Trophoblast cell (in vitro differentiated cells and primary cell): ENCODE measurements around the gene SPSB2.
A peak's percentile ranks its signal among the peaks of the same experiment; 100 is the strongest.

Experiments used
- DNase-seq, 2 donors: peaks; one replicate each; pipeline ENCODE4 v3.0.0-alpha.2; 2016
- H2AFZ ChIP-seq: 2 replicates; pipeline ENCODE4 v1.6.1; 2013; ENCODE audit warnings: low read length, moderate library complexity, mild to moderate bottlenecking; ENCODE audit not compliant: insufficient read depth, poor library complexity
- H2AK5ac ChIP-seq: 2 replicates; pipeline ENCODE4 v1.6.1; 2013; ENCODE audit warnings: mild to moderate bottlenecking, low read length
- H2BK120ac ChIP-seq: 2 replicates; pipeline ENCODE4 v1.6.1; 2013; ENCODE audit warnings: low read length, mild to moderate bottlenecking, moderate library complexity; ENCODE audit not compliant: insufficient read depth, poor library complexity
- H2BK12ac ChIP-seq: 2 replicates; pipeline ENCODE4 v1.6.1; 2013; ENCODE audit warnings: mild to moderate bottlenecking, low read length, moderate library complexity
- H2BK5ac ChIP-seq: 2 replicates; pipeline ENCODE4 v1.6.1; 2013; ENCODE audit warnings: low read length, low read depth, moderate library complexity, mild to moderate bottlenecking; ENCODE audit not compliant: poor library complexity
- H3K14ac ChIP-seq: 2 replicates; pipeline ENCODE4 v1.6.1; 2013; ENCODE audit warnings: mild to moderate bottlenecking, low read length
- H3K18ac ChIP-seq: 2 replicates; pipeline ENCODE4 v1.6.1; 2013; ENCODE audit warnings: mild to moderate bottlenecking, low read length
- H3K23ac ChIP-seq: 2 replicates; pipeline ENCODE4 v1.6.1; 2013; ENCODE audit warnings: low read length
- H3K27ac ChIP-seq: 2 replicates; pipeline ENCODE4 v1.5.1; 2013; ENCODE audit warnings: low read depth, mild to moderate bottlenecking, inconsistent platforms, low read length, moderate library complexity
- H3K27me3 ChIP-seq: 2 replicates; pipeline ENCODE4 v1.6.1; 2013; ENCODE audit warnings: inconsistent platforms, mild to moderate bottlenecking, low read length, moderate library complexity; ENCODE audit not compliant: insufficient read depth
- H3K36me3 ChIP-seq, 2 experiments: 1 replicate in 1 of 2; 2 replicates in 1 of 2; pipeline ENCODE4 v1.6.1; 2013; ENCODE audit warnings: low read length in 2 of 2, mild to moderate bottlenecking in 2 of 2, moderate library complexity in 1 of 2; ENCODE audit not compliant: insufficient read depth in 2 of 2, control insufficient read depth in 1 of 2
- H3K4ac ChIP-seq: 2 replicates; pipeline ENCODE4 v1.6.1; 2013; ENCODE audit warnings: low read depth, mild to moderate bottlenecking, low read length, moderate library complexity
- H3K4me1 ChIP-seq, 2 experiments: 1 replicate in 1 of 2; 2 replicates in 1 of 2; pipeline ENCODE4 v1.6.1; 2013; ENCODE audit warnings: low read length in 2 of 2, mild to moderate bottlenecking in 2 of 2, moderate library complexity in 1 of 2; ENCODE audit not compliant: insufficient read depth in 2 of 2, control insufficient read depth in 1 of 2
- H3K4me2 ChIP-seq: 2 replicates; pipeline ENCODE4 v1.6.1; 2013; ENCODE audit warnings: inconsistent platforms, mild to moderate bottlenecking, low read length, moderate library complexity
- H3K4me3 ChIP-seq: 2 replicates; pipeline ENCODE4 v1.5.1; 2013; ENCODE audit warnings: mild to moderate bottlenecking, low read depth, low read length, inconsistent platforms
- H3K79me1 ChIP-seq: one replicate; pipeline ENCODE4 v1.6.1; 2013; ENCODE audit warnings: low read length
- H3K79me2 ChIP-seq: 2 replicates; pipeline ENCODE4 v1.6.1; 2013; ENCODE audit warnings: low read length, mild to moderate bottlenecking; ENCODE audit not compliant: control insufficient read depth, insufficient read depth, poor library complexity
- H3K9ac ChIP-seq: 2 replicates; pipeline ENCODE4 v1.6.1; 2013; ENCODE audit warnings: mild to moderate bottlenecking, low read length
- H3K9me3 ChIP-seq: 2 replicates; pipeline ENCODE4 v1.6.1; 2013; ENCODE audit warnings: low read depth, mild to moderate bottlenecking, control low read depth, inconsistent platforms, low read length; ENCODE audit not compliant: insufficient read depth
- H4K12ac ChIP-seq: 2 replicates; pipeline ENCODE4 v1.6.1; 2013; ENCODE audit warnings: low read depth, mild to moderate bottlenecking, low read length, moderate library complexity
- H4K8ac ChIP-seq: 2 replicates; pipeline ENCODE4 v1.6.1; 2013; ENCODE audit warnings: low read depth, mild to moderate bottlenecking, low read length, moderate library complexity
- H4K91ac ChIP-seq: one replicate; pipeline ENCODE4 v1.6.1; 2013; ENCODE audit warnings: low read depth, mild to moderate bottlenecking, low read length, moderate library complexity
- WGBS: extraction: QIAGEN DNeasy Blood & Tissue Kit; methylation state at CpG from one replicate; pipeline ENCODE4 v1.1.7; 2013; ENCODE audit warnings: missing lambda C conversion rate; ENCODE audit not compliant: insufficient read length, insufficient coverage; ENCODE audit errors: extremely low coverage; 5-methylcytosine and 5-hydroxymethylcytosine counted together

SPSB2 gene

DNA sequence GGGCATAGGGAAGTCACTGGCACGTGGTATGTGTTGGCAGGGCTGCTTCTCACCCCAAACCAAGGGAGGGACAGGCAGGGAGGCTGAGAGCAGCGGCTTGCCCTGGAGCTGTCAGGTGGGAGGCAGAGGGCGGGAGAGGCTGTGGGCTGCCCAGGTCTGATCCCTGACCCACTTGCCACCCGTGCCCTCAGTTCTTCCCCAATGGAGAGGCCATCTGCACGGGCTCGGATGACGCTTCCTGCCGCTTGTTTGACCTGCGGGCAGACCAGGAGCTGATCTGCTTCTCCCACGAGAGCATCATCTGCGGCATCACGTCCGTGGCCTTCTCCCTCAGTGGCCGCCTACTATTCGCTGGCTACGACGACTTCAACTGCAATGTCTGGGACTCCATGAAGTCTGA lies 27.7 kb downstream of the SPSB2 start:
- Histone ChIP-seq H2BK120ac (no peak overlapping the region), H3K27me3 (no peaks in the 10 kb centered on the region), H4K91ac (no peak overlapping the region), H4K12ac (no peak overlapping the region), H2BK5ac (no peak overlapping the region), H3K4me1 (peaks cover 4 to 5% of the 10 kb centered on the region in 2 experiments), H3K4me2 (no peak overlapping the region), H2AFZ (no peak overlapping the region), H3K36me3 (peaks cover 26 to 49% of the 10 kb centered on the region in 2 experiments), H3K18ac (no peak overlapping the region), H4K8ac (no peak overlapping the region), H3K9ac (no peak overlapping the region), H3K4ac (no peak overlapping the region), H2AK5ac (no peak overlapping the region), H3K4me3 (no peak overlapping the region), H2BK12ac (no peak overlapping the region), H3K27ac (no peak overlapping the region), H3K9me3 (no peaks in the 10 kb centered on the region), H3K79me1 (no peaks in the 10 kb centered on the region), H3K23ac (no peak overlapping the region), H3K14ac (no peak overlapping the region), H3K79me2 (no peaks in the 10 kb centered on the region)
- no peak for DNase-seq
- WGBS, result no CpG with 5 or more reads among the region's 17 CpGs

DNA sequence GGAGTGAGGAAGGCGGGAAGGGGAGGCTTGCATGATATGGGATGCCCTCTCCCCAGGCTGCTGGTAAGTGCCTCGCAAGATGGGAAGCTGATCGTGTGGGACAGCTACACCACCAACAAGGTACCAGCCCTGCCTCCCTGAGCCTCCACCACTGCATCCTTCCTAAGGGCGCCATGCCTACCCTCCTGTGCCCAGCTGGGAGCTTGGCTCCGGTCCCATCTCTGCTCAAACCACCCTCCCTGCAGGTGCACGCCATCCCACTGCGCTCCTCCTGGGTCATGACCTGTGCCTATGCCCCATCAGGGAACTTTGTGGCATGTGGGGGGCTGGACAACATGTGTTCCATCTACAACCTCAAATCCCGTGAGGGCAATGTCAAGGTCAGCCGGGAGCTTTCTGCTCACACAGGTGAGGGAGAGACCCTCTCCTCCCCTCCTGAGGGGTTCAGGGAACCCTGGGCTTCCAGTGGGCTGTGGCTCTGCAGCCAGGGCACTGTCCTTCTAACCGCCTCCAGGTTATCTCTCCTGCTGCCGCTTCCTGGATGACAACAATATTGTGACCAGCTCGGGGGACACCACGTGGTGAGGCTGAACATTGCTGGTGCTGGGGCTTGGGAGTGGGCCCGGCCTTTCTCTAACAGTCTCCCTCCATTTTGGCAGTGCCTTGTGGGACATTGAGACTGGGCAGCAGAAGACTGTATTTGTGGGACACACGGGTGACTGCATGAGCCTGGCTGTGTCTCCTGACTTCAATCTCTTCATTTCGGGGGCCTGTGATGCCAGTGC lies 29.8 kb downstream of the SPSB2 start:
- H3K18ac ChIP-seq, result no peak overlapping the region

DNA sequence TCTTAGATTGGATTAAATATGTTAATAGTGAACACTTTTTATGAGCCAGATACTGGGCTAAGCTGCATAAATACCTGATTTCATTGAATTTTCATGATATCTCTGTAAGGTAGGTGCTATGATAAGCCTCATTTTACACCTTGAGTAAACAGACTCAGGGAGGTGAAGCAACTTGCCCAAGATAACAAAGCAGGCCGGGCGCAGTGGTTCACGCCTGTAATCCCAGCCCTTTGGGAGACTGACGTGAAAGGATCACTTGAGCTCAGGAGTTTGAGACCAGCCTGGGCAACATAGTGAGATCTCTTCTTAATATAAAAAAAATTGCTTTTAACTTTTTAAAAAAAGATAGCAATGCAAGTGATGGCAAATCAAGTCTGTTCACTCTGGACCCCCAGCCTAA lies 31.0 kb downstream of the SPSB2 start:
- Histone ChIP-seq H2BK12ac (no peak overlapping the region), H3K18ac (no peak overlapping the region), H3K23ac (no peak overlapping the region), H4K91ac (no peak overlapping the region), H3K14ac (no peak overlapping the region), H3K79me1 (no peaks in the 10 kb centered on the region), H3K4ac (no peak overlapping the region), H4K12ac (no peak overlapping the region), H3K4me2 (no peak overlapping the region), H2BK120ac (no peak overlapping the region), H3K9ac (no peak overlapping the region), H3K79me2 (no peaks in the 10 kb centered on the region), H2AK5ac (no peak overlapping the region), H2BK5ac (no peak overlapping the region), H3K27me3 (no peaks in the 10 kb centered on the region), H4K8ac (no peak overlapping the region), H3K9me3 (no peaks in the 10 kb centered on the region), H3K27ac (no peak overlapping the region), H3K36me3 (peaks cover 44 to 58% of the 10 kb centered on the region in 2 experiments), H2AFZ (no peak overlapping the region), H3K4me3 (no peak overlapping the region), H3K4me1 (no peaks in the 10 kb centered on the region)
- DNase-seq, result no peak
- WGBS, result no CpG with 5 or more reads among the region's 4 CpGs

More for the DNA sequence above, 29.8 kb downstream of the SPSB2 start:
- Histone ChIP-seq H3K36me3 (peaks cover 37 to 51% of the 10 kb centered on the region in 2 experiments), H3K9me3 (no peaks in the 10 kb centered on the region), H3K4me2 (no peak overlapping the region), H3K9ac (no peak overlapping the region), H2BK12ac (no peak overlapping the region), H4K12ac (no peak overlapping the region), H4K8ac (no peak overlapping the region), H2BK5ac (no peak overlapping the region), H2BK120ac (no peak overlapping the region), H3K79me2 (no peaks in the 10 kb centered on the region), H3K4me3 (no peak overlapping the region), H3K23ac (no peak overlapping the region), H3K4me1 (no peaks in the 10 kb centered on the region), H4K91ac (no peak overlapping the region), H2AFZ (no peak overlapping the region), H3K14ac (no peak overlapping the region), H3K27ac (no peak overlapping the region), H3K27me3 (no peaks in the 10 kb centered on the region), H3K79me1 (no peaks in the 10 kb centered on the region), H3K4ac (no peak overlapping the region), H2AK5ac (no peak overlapping the region)
- no CpG with 5 or more reads among the region's 16 CpGs for WGBS
- peak in 1 of 2 donors; percentile 10 for DNase-seq

DNA sequence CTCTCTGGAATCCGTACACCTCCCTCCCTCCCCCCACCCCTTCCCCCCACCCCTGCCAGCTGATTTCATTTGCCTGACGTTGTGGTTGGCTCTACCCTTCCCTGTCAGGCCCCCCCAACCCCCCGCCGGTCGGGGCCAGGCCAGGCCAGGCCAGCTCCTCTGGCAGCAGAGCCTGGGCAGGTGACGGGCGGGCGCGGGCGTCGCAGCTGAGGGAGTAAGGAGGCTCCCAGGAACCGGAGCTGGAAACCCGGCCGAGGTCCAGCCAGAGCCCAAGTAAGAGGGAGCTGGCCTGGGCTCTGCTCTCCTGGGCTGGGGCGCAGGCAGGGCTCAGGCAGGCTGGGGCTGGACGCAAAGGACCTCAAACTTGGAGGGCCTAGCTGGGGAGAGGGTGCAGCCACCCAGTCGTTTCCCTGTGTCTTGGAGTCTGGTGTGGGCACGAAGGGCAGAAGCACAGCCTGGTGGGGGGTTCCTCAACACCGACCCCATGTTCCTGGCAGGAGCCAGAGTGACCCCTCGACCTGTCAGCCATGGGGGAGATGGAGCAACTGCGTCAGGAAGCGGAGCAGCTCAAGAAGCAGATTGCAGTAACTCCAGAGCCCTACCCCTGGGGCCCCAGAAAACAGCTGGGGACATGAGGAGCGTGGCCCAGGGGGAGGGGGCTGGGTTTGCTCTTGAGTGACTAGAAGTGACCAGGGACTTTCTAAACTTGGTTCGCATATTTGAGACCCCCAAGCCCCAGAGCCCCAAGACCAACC lies 32.2 kb downstream of the SPSB2 start, which contains the start of gene GNB3:
Gene GNB3, plus strand, starts transcription at position 165 of the 755 bp plus-strand sequence. Its CDS starts 363 bp downstream, at position 528.
- H3K4me2 ChIP-seq, result no peak within 1 kb of the TSS
- no peak within 1 kb of the TSS for H2BK12ac ChIP-seq
- no peak within 1 kb of the TSS for H3K18ac ChIP-seq
- H3K9ac ChIP-seq, result no peak within 1 kb of the TSS
- H3K4ac ChIP-seq, result no peak within 1 kb of the TSS
- H2BK5ac ChIP-seq, result no peak within 1 kb of the TSS
- H3K79me2 ChIP-seq, result no peaks in the 10 kb centered on the region
- DNase-seq, result no peak
- no peaks in the 10 kb centered on the region for H3K4me1 ChIP-seq
- no peak within 1 kb of the TSS for H3K23ac ChIP-seq
- no peak within 1 kb of the TSS for H3K27ac ChIP-seq
- no CpG with 5 or more reads among the region's 24 CpGs for WGBS
- H3K27me3 ChIP-seq, result no peaks in the 10 kb centered on the region
- H3K9me3 ChIP-seq, result no peaks in the 10 kb centered on the region
- no peak within 1 kb of the TSS for H2BK120ac ChIP-seq
- no peak within 1 kb of the TSS for H4K8ac ChIP-seq
- H4K12ac ChIP-seq, result no peak within 1 kb of the TSS
- no peak within 1 kb of the TSS for H3K14ac ChIP-seq
- H3K79me1 ChIP-seq, result no peaks in the 10 kb centered on the region
- H3K4me3 ChIP-seq, result no peak within 1 kb of the TSS
- H3K36me3 ChIP-seq, result peaks cover 44 to 57% of the 10 kb centered on the region in 2 experiments
- H2AFZ ChIP-seq, result no peak within 1 kb of the TSS
- H4K91ac ChIP-seq, result no peak within 1 kb of the TSS
- H2AK5ac ChIP-seq, result no peak within 1 kb of the TSS
